22Rv1 (cell line): ENCODE data around the gene DENND2D.

Experiments
- H3K27ac ChIP-seq: fragments of 450-650 bp; 2 replicates; pipeline ENCODE4 v1.5.1; 2017
- CTCF ChIP-seq: fragments of 450-650 bp; IDR thresholded peaks from 2 replicates; pipeline ENCODE4 v1.5.1; 2017; ENCODE audit warnings: mild to moderate bottlenecking
- ZFX ChIP-seq: fragments of 450-650 bp; IDR thresholded peaks from 2 replicates; pipeline ENCODE4 v1.6.1; 2017; ENCODE audit warnings: antibody characterized with exemption, borderline replicate concordance

The DENND2D gene

GRCh38 chr1:111199881-111200801, at the start of gene DENND2D:
Gene DENND2D, minus strand, starts transcription at chr1:111200646. Its CDS starts 187 bp downstream, at chr1:111200459.
- H3K27ac ChIP-seq, result no peak within 1 kb of the TSS
- no peak for TF ChIP-seq CTCF
- no peak for TF ChIP-seq ZFX

GRCh38 chr1:111249960-111250359, 49.5 kb upstream of the DENND2D start:
- H3K27ac ChIP-seq, result no peak overlapping the region
- TF ChIP-seq CTCF (no peak), ZFX (no peak)

GRCh38 chr1:111247125-111247838, 46.8 kb upstream of the DENND2D start:
- no peak for TF ChIP-seq ZFX
- TF ChIP-seq CTCF, result no peak
- H3K27ac ChIP-seq, result no peak overlapping the region

- H3K27ac ChIP-seq, result no peak overlapping the region
- no peak for TF ChIP-seq CTCF
- no peak for TF ChIP-seq ZFX
These were observed 42.5 kb upstream of the DENND2D start for GRCh38 chr1:111242805-111243523.

GRCh38 chr1:111241797-111242196, 41.4 kb upstream of the DENND2D start:
- TF ChIP-seq ZFX, result no peak
- no peak for TF ChIP-seq CTCF
- H3K27ac ChIP-seq, result no peak overlapping the region

- TF ChIP-seq ZFX, result no peak
- TF ChIP-seq CTCF, result no peak
- H3K27ac ChIP-seq, result no peak overlapping the region
These were observed 37.8 kb upstream of the DENND2D start for GRCh38 chr1:111238056-111238795.
